ENCODE results near the gene PLEKHG3.
"Not testable (repeated sequence)": the region's sequence is repeated elsewhere in the genome, so short reads cannot be mapped to it uniquely, and the experiment has no call there.

PLEKHG3 gene

GRCh38 chr14:64688811-64689281, 15.4 kb upstream of the PLEKHG3 start:
- DNase-seq: no peak

- no peak for DNase-seq
Observed at GRCh38 chr14:64689289-64689688, 14.9 kb upstream of the PLEKHG3 start.

GRCh38 chr14:64690607-64691006, 13.6 kb upstream of the PLEKHG3 start:
- DNase-seq: not testable (repeated sequence)

- no peak for DNase-seq
Observed at GRCh38 chr14:64691376-64691775, 12.8 kb upstream of the PLEKHG3 start.

- DNase-seq: no peak
Observed at GRCh38 chr14:64692189-64692985, 11.8 kb upstream of the PLEKHG3 start.

GRCh38 chr14:64692986-64693809, 11.0 kb upstream of the PLEKHG3 start:
- no peak for DNase-seq

GRCh38 chr14:64693810-64694165, 10.4 kb upstream of the PLEKHG3 start:
- no peak for DNase-seq

- no peak for DNase-seq
Observed at GRCh38 chr14:64695071-64695470, 9.2 kb upstream of the PLEKHG3 start.

- peak in 1 of 2 donors; percentile 42 for DNase-seq
Observed at GRCh38 chr14:64696355-64696857, 7.8 kb upstream of the PLEKHG3 start.

GRCh38 chr14:64698903-64699302, 5.3 kb upstream of the PLEKHG3 start:
- DNase-seq: peak in 1 of 2 donors; percentile 26

- no peak for DNase-seq
Observed at GRCh38 chr14:64700290-64700689, 3.9 kb upstream of the PLEKHG3 start.

GRCh38 chr14:64700894-64701293, 3.3 kb upstream of the PLEKHG3 start:
- no peak for DNase-seq

GRCh38 chr14:64701660-64702059, 2.6 kb upstream of the PLEKHG3 start:
- DNase-seq: no peak

GRCh38 chr14:64702493-64703394, 1.5 kb upstream of the PLEKHG3 start:
- peak in 1 of 2 donors; percentile 43 for DNase-seq

- DNase-seq: no peak
Observed at GRCh38 chr14:64703395-64704142, 655 bp upstream of the PLEKHG3 start.

- no peak for DNase-seq
Observed at GRCh38 chr14:64704743-64705380, 638 bp downstream of the PLEKHG3 start.

GRCh38 chr14:64705381-64706118, 1.3 kb downstream of the PLEKHG3 start:
- DNase-seq: peak in 1 of 2 donors; percentile 34

- no peak for DNase-seq
Observed at GRCh38 chr14:64706119-64706592, 1.9 kb downstream of the PLEKHG3 start.

- no peak for DNase-seq
Observed at GRCh38 chr14:64706593-64707193, 2.5 kb downstream of the PLEKHG3 start.

- peak in 1 of 2 donors; percentile 32 for DNase-seq
Observed at GRCh38 chr14:64707661-64708060, 3.4 kb downstream of the PLEKHG3 start.

All from CD4-positive, alpha-beta T cell treated with Interleukin-1 beta for 1 hour (primary cell).